Vagina (tissue), 2 donors: ENCODE measurements around the gene LTC4S.

Experiments used
- CTCF ChIP-seq, 3 experiments: fragments of 450-650 bp in 2 of 3; fragments of 200-600 bp in 1 of 3; sonication (generic) in 1 of 3; IDR thresholded peaks; one replicate each; pipeline ENCODE4 v1.5.1; 2017 to 2019; ENCODE audit warnings: antibody characterized with exemption in 3 of 3, mild to moderate bottlenecking in 2 of 3, moderate library complexity in 2 of 3
- POLR2A ChIP-seq, 2 donors: fragments of 450-650 bp; IDR thresholded peaks; one replicate each; pipeline ENCODE4 v1.6.1; 2017; ENCODE audit warnings: antibody characterized with exemption in 2 of 2, mild to moderate bottlenecking in 2 of 2, moderate library complexity in 2 of 2

- peak; percentile 36 to 70 (median 51) for TF ChIP-seq CTCF (IDR thresholded peaks at IDR 0.05)
- no peak for TF ChIP-seq POLR2A (IDR thresholded peaks at IDR 0.05)
These were observed 7.8 kb downstream of the LTC4S start for GRCh38 chr5:179801304-179802206.
